SK-N-SH treated with all-trans-retinoic acid at 6 μM for 48 hours (cell line): ENCODE results near the gene URB1.

Experiments
- ATAC-seq: fragments of 200-7000 bp; cut with Tn5 transposase; 3 replicates; pipeline ENCODE4 v1.9.1; 2020; ENCODE audit warnings: mild to moderate bottlenecking, moderate library complexity
- ARNTL ChIP-seq: fragments of 450-650 bp; formaldehyde crosslinking; IDR thresholded peaks from 2 replicates; pipeline ENCODE4 v1.5.0; 2020; ENCODE audit warnings: low read depth, mild to moderate bottlenecking, moderate library complexity, borderline replicate concordance
- BACH2 ChIP-seq: fragments of 250-450 bp; sonication (Bioruptor Pico); IDR thresholded peaks from 2 replicates; pipeline ENCODE4 v1.9.0; 2021; ENCODE audit warnings: mild to moderate bottlenecking, borderline replicate concordance
- CSDC2 ChIP-seq: fragments of 250-450 bp; sonication (Bioruptor Pico); IDR thresholded peaks from 2 replicates; pipeline ENCODE4 v1.5.0; 2020; ENCODE audit warnings: mild to moderate bottlenecking, moderate library complexity
- GLIS3 ChIP-seq: fragments of 250-450 bp; sonication (Bioruptor Pico); IDR thresholded peaks from 2 replicates; pipeline ENCODE4 v1.5.0; 2020; ENCODE audit warnings: mild to moderate bottlenecking, moderate library complexity
- ISL1 ChIP-seq: fragments of 250-450 bp; sonication (Bioruptor Pico); IDR thresholded peaks from 2 replicates; pipeline ENCODE4 v2.1.2; 2022; ENCODE audit warnings: mild to moderate bottlenecking, moderate library complexity
- OSR1 ChIP-seq: fragments of 250-450 bp; sonication (Bioruptor Pico); IDR thresholded peaks from 2 replicates; pipeline ENCODE4 v1.8.0; 2022; ENCODE audit warnings: moderate library complexity, mild to moderate bottlenecking, inconsistent platforms
- PPARA ChIP-seq: fragments of 250-450 bp; sonication (Bioruptor Pico); IDR thresholded peaks from 2 replicates; pipeline ENCODE4 v1.5.0; 2020; ENCODE audit warnings: mild to moderate bottlenecking, borderline replicate concordance
- RARB ChIP-seq: fragments of 250-450 bp; sonication (Bioruptor Pico); IDR thresholded peaks from 2 replicates; pipeline ENCODE4 v1.8.0; 2021; ENCODE audit warnings: mild to moderate bottlenecking, moderate library complexity
- SNAI2 ChIP-seq: fragments of 250-450 bp; sonication (Bioruptor Pico); IDR thresholded peaks from 2 replicates; pipeline ENCODE4 v1.5.0; 2020; ENCODE audit warnings: mild to moderate bottlenecking, moderate library complexity
- TCF4 ChIP-seq: fragments of 250-450 bp; sonication (Bioruptor Pico); IDR thresholded peaks from 2 replicates; pipeline ENCODE4 v1.8.0; 2021; ENCODE audit warnings: mild to moderate bottlenecking, moderate library complexity, borderline replicate concordance
- TOX ChIP-seq: fragments of 250-450 bp; sonication (Bioruptor Pico); IDR thresholded peaks from 2 replicates; pipeline ENCODE4 v1.8.0; 2021; ENCODE audit warnings: mild to moderate bottlenecking, moderate library complexity, borderline replicate concordance
- ZC3H10 ChIP-seq: fragments of 250-450 bp; sonication (Bioruptor Pico); IDR thresholded peaks from 2 replicates; pipeline ENCODE4 v1.5.1; 2021; ENCODE audit warnings: mild to moderate bottlenecking, moderate library complexity
- ZFP30 ChIP-seq: fragments of 450-650 bp; formaldehyde crosslinking; IDR thresholded peaks from 2 replicates; pipeline ENCODE4 v1.5.0; 2022; ENCODE audit warnings: mild to moderate bottlenecking, moderate library complexity
- ZNF565 ChIP-seq: fragments of 450-650 bp; formaldehyde crosslinking; conservative IDR thresholded peaks from 2 replicates; pipeline ENCODE4 v1.5.0; 2020; ENCODE audit warnings: low read depth, mild to moderate bottlenecking, moderate library complexity
- ZNF70 ChIP-seq: fragments of 450-650 bp; formaldehyde crosslinking; IDR thresholded peaks from 2 replicates; pipeline ENCODE4 v1.5.0; 2020; ENCODE audit warnings: mild to moderate bottlenecking, moderate library complexity
- ZNF8 ChIP-seq: fragments of 450-650 bp; formaldehyde crosslinking; IDR thresholded peaks from 2 replicates; pipeline ENCODE4 v1.5.0; 2020; ENCODE audit warnings: mild to moderate bottlenecking, moderate library complexity
- TF ChIP-seq, protein P1 (sequence below): fragments of 250-450 bp; sonication (Bioruptor Pico); IDR thresholded peaks from 2 replicates; pipeline ENCODE4 v1.8.0; 2021; ENCODE audit warnings: low read depth, mild to moderate bottlenecking, moderate library complexity, borderline replicate concordance
- TF ChIP-seq, protein P2 (sequence below): fragments of 250-450 bp; sonication (Bioruptor Pico); IDR thresholded peaks from 2 replicates; pipeline ENCODE4 v1.5.0; 2020; ENCODE audit warnings: mild to moderate bottlenecking, moderate library complexity
- TF ChIP-seq, protein P3 (sequence below): fragments of 250-450 bp; sonication (Bioruptor Pico); IDR thresholded peaks from 2 replicates; pipeline ENCODE4 v1.5.1; 2020; ENCODE audit warnings: low read depth, mild to moderate bottlenecking, moderate library complexity
- TF ChIP-seq, protein P4 (sequence below): fragments of 250-450 bp; sonication (Bioruptor Pico); IDR thresholded peaks from 2 replicates; pipeline ENCODE4 v1.5.1; 2021; ENCODE audit warnings: mild to moderate bottlenecking, moderate library complexity
- TF ChIP-seq, protein P5 (sequence below): fragments of 250-450 bp; sonication (Bioruptor Pico); IDR thresholded peaks from 2 replicates; pipeline ENCODE4 v1.8.0; 2020; ENCODE audit warnings: mild to moderate bottlenecking, moderate library complexity, borderline replicate concordance

The URB1 gene

DNA sequence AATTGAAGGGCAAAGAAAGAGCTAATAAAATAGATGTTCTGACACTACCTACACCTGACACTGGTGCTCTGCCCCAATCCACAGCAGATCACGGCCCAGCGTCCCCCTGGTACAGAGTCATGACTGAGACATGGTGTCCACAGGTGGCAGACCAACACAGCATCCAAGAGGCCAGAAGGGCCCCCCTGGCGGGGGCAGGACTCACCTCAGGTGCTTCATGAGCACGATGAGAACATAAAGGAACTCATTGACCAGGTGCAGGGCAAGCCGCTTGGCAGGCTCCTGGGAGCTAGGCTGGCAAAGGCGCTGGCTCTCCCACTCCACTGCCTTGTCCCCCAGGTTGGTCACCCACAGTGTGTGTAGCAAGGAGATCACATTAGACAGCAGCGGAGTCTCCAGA is 73.8 kb downstream of the URB1 start:
- TF ChIP-seq ARNTL (CRISPR knock-in tag) (no peak), RARB (CRISPR knock-in tag) (no peak), ISL1 (no peak), SNAI2 (no peak), GLIS3 (CRISPR knock-in tag) (no peak), PPARA (CRISPR knock-in tag) (no peak), ZC3H10 (CRISPR knock-in tag) (no peak), BACH2 (CRISPR knock-in tag) (no peak), TOX (CRISPR knock-in tag) (no peak), ZNF70 (CRISPR knock-in tag) (no peak), TCF4 (CRISPR knock-in tag) (no peak), CSDC2 (CRISPR knock-in tag) (no peak), ZNF8 (CRISPR knock-in tag) (no peak), ZFP30 (no peak), OSR1 (CRISPR knock-in tag) (no peak)
- TF ChIP-seq, protein P1, sequence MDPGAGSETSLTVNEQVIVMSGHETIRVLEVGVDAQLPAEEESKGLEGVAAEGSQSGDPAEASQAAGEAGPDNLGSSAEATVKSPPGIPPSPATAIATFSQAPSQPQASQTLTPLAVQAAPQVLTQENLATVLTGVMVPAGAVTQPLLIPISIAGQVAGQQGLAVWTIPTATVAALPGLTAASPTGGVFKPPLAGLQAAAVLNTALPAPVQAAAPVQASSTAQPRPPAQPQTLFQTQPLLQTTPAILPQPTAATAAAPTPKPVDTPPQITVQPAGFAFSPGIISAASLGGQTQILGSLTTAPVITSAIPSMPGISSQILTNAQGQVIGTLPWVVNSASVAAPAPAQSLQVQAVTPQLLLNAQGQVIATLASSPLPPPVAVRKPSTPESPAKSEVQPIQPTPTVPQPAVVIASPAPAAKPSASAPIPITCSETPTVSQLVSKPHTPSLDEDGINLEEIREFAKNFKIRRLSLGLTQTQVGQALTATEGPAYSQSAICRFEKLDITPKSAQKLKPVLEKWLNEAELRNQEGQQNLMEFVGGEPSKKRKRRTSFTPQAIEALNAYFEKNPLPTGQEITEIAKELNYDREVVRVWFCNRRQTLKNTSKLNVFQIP (CRISPR knock-in tag), result no peak
- TF ChIP-seq, protein P2, sequence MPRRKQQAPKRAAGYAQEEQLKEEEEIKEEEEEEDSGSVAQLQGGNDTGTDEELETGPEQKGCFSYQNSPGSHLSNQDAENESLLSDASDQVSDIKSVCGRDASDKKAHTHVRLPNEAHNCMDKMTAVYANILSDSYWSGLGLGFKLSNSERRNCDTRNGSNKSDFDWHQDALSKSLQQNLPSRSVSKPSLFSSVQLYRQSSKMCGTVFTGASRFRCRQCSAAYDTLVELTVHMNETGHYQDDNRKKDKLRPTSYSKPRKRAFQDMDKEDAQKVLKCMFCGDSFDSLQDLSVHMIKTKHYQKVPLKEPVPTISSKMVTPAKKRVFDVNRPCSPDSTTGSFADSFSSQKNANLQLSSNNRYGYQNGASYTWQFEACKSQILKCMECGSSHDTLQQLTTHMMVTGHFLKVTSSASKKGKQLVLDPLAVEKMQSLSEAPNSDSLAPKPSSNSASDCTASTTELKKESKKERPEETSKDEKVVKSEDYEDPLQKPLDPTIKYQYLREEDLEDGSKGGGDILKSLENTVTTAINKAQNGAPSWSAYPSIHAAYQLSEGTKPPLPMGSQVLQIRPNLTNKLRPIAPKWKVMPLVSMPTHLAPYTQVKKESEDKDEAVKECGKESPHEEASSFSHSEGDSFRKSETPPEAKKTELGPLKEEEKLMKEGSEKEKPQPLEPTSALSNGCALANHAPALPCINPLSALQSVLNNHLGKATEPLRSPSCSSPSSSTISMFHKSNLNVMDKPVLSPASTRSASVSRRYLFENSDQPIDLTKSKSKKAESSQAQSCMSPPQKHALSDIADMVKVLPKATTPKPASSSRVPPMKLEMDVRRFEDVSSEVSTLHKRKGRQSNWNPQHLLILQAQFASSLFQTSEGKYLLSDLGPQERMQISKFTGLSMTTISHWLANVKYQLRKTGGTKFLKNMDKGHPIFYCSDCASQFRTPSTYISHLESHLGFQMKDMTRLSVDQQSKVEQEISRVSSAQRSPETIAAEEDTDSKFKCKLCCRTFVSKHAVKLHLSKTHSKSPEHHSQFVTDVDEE (CRISPR knock-in tag), result no peak
- TF ChIP-seq, protein P3, sequence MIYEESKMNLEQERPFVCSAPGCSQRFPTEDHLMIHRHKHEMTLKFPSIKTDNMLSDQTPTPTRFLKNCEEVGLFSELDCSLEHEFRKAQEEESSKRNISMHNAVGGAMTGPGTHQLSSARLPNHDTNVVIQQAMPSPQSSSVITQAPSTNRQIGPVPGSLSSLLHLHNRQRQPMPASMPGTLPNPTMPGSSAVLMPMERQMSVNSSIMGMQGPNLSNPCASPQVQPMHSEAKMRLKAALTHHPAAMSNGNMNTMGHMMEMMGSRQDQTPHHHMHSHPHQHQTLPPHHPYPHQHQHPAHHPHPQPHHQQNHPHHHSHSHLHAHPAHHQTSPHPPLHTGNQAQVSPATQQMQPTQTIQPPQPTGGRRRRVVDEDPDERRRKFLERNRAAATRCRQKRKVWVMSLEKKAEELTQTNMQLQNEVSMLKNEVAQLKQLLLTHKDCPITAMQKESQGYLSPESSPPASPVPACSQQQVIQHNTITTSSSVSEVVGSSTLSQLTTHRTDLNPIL (CRISPR knock-in tag), result no peak
- TF ChIP-seq, protein P4, sequence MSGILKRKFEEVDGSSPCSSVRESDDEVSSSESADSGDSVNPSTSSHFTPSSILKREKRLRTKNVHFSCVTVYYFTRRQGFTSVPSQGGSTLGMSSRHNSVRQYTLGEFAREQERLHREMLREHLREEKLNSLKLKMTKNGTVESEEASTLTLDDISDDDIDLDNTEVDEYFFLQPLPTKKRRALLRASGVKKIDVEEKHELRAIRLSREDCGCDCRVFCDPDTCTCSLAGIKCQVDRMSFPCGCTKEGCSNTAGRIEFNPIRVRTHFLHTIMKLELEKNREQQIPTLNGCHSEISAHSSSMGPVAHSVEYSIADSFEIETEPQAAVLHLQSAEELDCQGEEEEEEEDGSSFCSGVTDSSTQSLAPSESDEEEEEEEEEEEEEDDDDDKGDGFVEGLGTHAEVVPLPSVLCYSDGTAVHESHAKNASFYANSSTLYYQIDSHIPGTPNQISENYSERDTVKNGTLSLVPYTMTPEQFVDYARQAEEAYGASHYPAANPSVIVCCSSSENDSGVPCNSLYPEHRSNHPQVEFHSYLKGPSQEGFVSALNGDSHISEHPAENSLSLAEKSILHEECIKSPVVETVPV, result no peak
- TF ChIP-seq, protein P5, sequence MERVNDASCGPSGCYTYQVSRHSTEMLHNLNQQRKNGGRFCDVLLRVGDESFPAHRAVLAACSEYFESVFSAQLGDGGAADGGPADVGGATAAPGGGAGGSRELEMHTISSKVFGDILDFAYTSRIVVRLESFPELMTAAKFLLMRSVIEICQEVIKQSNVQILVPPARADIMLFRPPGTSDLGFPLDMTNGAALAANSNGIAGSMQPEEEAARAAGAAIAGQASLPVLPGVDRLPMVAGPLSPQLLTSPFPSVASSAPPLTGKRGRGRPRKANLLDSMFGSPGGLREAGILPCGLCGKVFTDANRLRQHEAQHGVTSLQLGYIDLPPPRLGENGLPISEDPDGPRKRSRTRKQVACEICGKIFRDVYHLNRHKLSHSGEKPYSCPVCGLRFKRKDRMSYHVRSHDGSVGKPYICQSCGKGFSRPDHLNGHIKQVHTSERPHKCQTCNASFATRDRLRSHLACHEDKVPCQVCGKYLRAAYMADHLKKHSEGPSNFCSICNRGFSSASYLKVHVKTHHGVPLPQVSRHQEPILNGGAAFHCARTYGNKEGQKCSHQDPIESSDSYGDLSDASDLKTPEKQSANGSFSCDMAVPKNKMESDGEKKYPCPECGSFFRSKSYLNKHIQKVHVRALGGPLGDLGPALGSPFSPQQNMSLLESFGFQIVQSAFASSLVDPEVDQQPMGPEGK, result no peak
- no peak for ATAC-seq

DNA sequence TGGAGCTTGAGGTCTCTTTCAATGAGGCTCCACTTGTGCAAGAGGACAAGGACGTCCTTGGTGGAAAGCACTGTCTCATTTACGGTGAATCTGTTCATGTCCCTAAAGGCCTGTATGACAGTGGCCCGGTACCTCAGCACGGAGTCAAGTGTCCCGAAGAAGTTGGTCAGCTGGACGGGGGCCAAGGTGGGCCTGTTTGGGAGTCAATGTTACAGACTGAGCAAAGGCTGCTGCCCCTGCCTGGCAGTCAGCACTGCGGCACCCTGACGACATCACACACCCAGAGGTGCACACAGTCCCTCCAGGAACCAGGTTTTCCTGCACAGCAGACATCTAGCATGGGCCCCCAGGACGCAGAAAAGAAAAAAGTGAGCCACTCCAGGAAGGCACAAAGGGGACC is 75.1 kb downstream of the URB1 start:
- no peak for ATAC-seq
- no peak for TF ChIP-seq BACH2 (CRISPR knock-in tag)
- TF ChIP-seq, protein P3 (CRISPR knock-in tag), result no peak
- no peak for TF ChIP-seq ZFP30
- no peak for TF ChIP-seq ZC3H10 (CRISPR knock-in tag)
- TF ChIP-seq, protein P1 (CRISPR knock-in tag), result no peak
- no peak for TF ChIP-seq ZNF8 (CRISPR knock-in tag)
- no peak for TF ChIP-seq TOX (CRISPR knock-in tag)
- no peak for TF ChIP-seq GLIS3 (CRISPR knock-in tag)
- no peak for TF ChIP-seq PPARA (CRISPR knock-in tag)
- no peak for TF ChIP-seq ZNF565 (CRISPR knock-in tag)
- TF ChIP-seq ISL1, result no peak
- TF ChIP-seq CSDC2 (CRISPR knock-in tag), result no peak
- TF ChIP-seq, protein P2 (CRISPR knock-in tag), result no peak
- TF ChIP-seq, protein P5, result no peak
